Fibroblast of the conjunctiva (primary cell): ENCODE data around the gene ACTN1.
"Not testable (repeated sequence)": the region's sequence is repeated elsewhere in the genome, so short reads cannot be mapped to it uniquely, and the experiment has no call there.

Experiments used
- DNase-seq: peaks from one replicate; pipeline ENCODE4 v3.0.0-alpha.2; 2010; ENCODE audit warnings: low read depth

ACTN1 gene

DNA sequence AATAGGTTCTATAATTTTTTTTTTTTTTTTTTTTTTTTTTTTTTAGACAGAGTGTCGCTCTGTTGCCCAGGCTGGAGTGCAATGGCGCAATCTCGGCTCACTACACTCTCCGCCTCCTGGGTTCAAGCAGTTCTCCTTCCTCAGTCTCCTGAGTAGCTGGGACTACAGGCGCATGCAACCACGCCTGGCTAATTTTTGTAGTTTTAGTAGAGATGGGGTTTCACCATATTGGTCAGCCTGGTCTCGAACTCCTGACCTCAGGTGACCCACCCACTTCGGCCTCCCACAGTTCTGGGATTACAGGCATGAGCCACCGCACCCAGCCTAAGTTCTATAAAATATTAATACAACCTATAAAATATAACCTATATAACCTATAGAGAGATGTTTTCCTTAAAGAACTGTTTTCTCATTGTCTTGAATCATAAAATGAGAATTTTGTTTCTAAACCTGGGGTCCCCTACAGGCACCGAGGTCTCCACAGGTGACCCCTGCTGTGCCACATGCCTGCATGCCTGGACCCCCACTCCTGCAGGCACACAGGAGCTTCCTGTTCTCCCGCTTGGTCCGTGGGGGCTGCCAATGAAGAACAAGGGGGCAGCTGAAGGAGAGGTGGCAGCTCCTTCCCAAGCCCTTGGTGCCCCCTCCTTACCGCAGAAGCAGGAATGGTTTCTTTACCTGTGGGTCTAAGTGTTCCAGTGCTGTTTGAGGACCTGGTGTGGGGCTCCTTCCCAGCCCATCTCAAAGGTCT, 115.3 kb downstream of the ACTN1 start:
- DNase-seq, result no peak

- peak; percentile 65 for DNase-seq
Measured at GRCh38 chr14:68862954-68863594, 116.0 kb downstream of the ACTN1 start.

GRCh38 chr14:68860771-68861170, 118.3 kb downstream of the ACTN1 start:
- DNase-seq, result no peak

- DNase-seq, result no peak
Measured at GRCh38 chr14:68857516-68858070, 121.5 kb downstream of the ACTN1 start.

DNA sequence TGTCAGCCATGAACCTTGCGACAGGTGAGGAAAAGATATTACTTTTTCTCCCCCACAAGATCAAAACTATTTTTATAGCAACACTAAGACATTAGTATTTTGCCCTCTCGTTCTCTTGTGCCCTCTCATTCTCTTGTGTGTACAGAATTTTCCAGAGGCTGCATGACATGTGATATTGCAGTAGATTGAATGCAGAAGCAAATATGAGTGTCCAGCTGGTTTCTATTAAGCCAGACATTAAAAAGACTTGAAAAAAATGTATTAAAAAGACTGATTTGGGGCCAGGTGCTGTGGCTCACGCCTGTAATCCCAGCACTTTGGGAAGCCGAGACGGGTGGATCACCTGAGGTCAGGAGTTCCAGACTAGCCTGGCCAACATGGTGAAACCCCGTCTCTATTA, 122.5 kb downstream of the ACTN1 start:
- DNase-seq, result peak; percentile 53

DNA sequence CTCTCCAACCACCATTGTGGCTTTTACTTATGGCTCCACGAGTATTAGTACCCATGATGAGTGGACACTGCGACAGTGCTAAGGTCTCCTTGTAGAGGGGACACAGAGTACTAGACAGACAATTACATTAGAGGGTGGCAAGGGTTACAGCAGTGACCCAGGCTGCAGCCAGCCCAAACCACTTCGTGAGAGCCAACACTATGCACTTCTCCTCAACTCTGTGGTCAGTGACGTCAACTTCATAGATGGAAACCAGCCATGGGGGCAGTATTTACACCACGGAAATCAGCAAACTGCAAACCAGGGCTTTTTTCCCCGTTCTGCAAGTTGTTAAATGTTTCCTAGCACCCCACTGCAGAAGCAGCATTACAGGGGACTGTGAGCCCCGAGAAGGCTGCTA, 124.7 kb downstream of the ACTN1 start:
- no peak for DNase-seq

DNA sequence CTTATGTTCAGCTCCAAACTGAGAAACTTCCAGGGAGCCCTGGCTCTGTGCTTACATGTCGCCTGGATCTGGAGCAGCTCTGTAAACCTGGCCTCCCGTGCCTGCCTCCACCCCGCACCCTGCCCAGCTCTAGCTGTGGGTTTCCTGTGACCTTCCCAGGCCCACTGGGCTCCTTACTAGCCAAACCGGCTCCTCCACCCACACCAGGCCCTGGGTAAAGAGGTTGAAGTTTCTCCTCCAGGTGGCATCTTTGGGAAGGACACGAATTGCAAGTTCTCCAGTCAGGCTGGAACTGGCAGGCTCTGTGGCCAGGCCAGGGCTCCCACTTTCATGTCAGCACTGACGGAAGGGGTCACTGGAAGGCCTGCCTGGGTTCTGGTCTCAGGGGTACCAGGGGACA, 125.4 kb downstream of the ACTN1 start:
- no peak for DNase-seq

- DNase-seq, result not testable (repeated sequence)
Measured at GRCh38 chr14:68852493-68852892, 126.6 kb downstream of the ACTN1 start.

DNA sequence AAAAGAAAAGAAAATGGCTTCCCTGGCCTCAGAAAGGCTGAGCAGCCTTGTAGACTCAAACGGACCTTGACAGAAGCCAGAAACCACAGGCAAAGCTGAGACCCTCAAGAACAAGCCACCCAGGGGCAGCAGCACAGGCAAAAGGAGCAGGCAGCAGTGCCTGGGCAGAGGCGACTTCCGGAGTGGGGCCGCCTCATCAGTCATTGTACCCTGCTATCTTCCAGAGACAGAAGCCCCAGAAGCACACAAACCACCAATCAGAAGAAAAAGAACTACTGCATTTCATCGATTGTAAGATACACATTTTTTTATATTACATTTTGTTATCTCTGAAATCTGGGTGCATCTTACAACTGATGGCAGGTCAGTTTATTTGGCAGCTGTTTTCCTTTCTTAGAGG, 128.0 kb downstream of the ACTN1 start:
- no peak for DNase-seq

GRCh38 chr14:68849416-68849815, 129.7 kb downstream of the ACTN1 start:
- no peak for DNase-seq

DNA sequence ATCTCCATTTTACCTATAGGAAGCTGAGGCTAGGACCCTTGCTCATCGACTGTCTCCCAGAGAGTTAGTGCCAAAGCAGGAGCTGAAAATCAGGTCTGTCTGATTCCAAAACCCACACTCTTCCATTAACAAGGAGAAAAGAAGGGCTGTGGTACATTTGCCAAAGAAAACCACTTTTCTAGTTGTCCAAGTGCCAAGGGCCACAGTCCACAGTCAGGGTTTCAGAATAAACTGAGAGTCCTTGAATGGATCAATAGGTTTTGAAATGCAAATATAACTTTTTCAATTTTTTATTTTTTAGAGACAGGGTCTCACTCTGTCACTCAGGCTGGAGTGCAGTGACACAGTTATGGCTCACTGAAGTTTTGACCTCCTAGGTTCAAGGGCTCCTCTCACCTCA, 130.8 kb downstream of the ACTN1 start:
- DNase-seq, result no peak

- DNase-seq, result not testable (repeated sequence)
Measured at GRCh38 chr14:68847640-68848039, 131.5 kb downstream of the ACTN1 start.

- no peak for DNase-seq
Measured at GRCh38 chr14:68846466-68846865, 132.6 kb downstream of the ACTN1 start.

GRCh38 chr14:68844210-68844545, 134.9 kb downstream of the ACTN1 start:
- DNase-seq, result no peak

- peak; percentile 51 for DNase-seq
Measured at GRCh38 chr14:68843471-68844209, 135.5 kb downstream of the ACTN1 start.

DNA sequence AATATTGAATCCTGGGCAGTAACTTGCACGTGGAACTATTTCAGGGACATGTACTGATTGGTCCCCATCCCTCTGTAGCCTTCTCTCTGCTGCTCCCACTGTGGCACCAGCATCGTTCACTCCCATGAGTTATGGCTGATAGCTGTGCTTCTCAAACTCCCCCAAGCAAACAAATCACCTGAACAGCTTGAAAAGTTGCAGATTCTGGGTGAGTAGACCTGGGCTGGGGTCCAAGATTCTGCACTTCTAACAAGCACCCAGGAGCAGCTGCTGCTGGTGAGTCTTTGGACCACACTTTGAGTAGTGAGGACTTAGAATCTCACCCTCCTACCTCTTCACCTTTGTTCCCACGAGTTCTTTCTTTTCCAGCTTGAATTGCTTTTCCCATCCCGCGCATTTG, 136.8 kb downstream of the ACTN1 start:
- no peak for DNase-seq

- DNase-seq, result no peak
Measured at GRCh38 chr14:68841016-68841809, 137.9 kb downstream of the ACTN1 start.

GRCh38 chr14:68840454-68840853, 138.6 kb downstream of the ACTN1 start:
- no peak for DNase-seq

- no peak for DNase-seq
Measured at GRCh38 chr14:68836082-68836481, 143.0 kb downstream of the ACTN1 start.

GRCh38 chr14:68834816-68835215, 144.3 kb downstream of the ACTN1 start:
- DNase-seq, result no peak

DNA sequence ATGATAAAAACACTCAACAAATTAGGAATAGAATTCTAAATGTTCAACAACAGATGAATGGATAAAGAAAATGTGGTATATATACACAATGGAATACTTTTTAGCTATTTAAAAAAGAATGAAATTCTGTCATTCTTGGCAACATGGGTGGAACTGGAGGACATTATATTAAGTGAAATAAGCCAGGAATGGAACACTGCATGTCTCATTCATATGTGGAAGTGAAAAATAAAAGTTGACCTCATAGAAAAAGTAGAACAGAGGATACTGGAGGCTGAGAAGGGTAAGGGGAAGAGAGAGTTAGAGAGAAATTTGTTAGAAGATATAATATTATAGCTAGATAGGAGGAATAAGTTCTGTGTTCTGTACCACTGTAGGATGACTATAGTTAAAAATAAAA, 150.4 kb downstream of the ACTN1 start:
- no peak for DNase-seq

DNA sequence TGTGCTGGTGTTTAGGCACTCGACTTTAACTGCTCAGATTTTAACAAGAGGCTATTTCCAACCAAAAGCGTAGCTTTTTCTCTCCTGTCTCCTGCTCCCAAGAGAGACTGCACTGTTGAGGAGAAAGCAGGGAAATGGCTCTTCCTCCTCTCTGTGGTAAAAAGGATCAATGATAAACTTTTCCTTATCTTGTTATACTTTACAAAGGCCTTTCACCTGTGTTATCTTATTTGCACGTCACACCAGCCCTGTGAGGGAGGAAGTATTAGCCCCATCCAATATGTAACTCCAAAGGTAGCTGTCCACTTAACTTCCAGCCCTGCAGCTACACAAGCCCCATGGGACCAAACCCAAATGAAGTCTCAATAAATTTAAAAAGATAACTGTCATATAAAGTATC, 153.4 kb downstream of the ACTN1 start:
- no peak for DNase-seq
